K562 (cell line): ENCODE data around the gene XPR1. TPM values are rescaled to one million over a fixed set of nuclear protein-coding genes. Genes with fewer than 3 reads are reported as not detected.
A peak's percentile ranks its signal among the peaks of the same experiment; 100 is the strongest.

ENCODE experiments used
- ARID1B ChIP-seq: fragments of 450-650 bp; IDR thresholded peaks from 2 replicates; pipeline ENCODE4 v1.6.1; 2016; ENCODE audit warnings: antibody characterized with exemption, mild to moderate bottlenecking, inconsistent platforms
- BRF1 ChIP-seq: IDR thresholded peaks from 3 replicates; pipeline ENCODE4 v1.6.1; 2011; ENCODE audit warnings: borderline replicate concordance, mild to moderate bottlenecking; ENCODE audit not compliant: insufficient read length; ENCODE audit errors: extremely low read depth
- CBX8 ChIP-seq: fragments of 200-600 bp; sonication (generic); IDR thresholded peaks from 2 replicates; pipeline ENCODE4 v1.6.1; 2012; ENCODE audit warnings: borderline replicate concordance, mixed run types, low read depth, mild to moderate bottlenecking, moderate library complexity, mixed read lengths, low read length, control low read depth, inconsistent platforms; ENCODE audit not compliant: poor library complexity, severe bottlenecking; ENCODE audit errors: extremely low read depth
- CEBPG ChIP-seq, 3 experiments: fragments of 200-800 bp in 1 of 3; sonication (Bioruptor generic) in 1 of 3; sonication (generic) in 1 of 3; formaldehyde crosslinking in 1 of 3; IDR thresholded peaks in 2 of 3; conservative IDR thresholded peaks in 1 of 3; 2 replicates each; pipeline versions ENCODE4 v1.6.1 to v1.8.0; 2016 to 2022; ENCODE audit warnings: missing compliant biosample characterization in 2 of 3, missing genetic modification characterization in 2 of 3, mild to moderate bottlenecking in 1 of 3, missing genetic modification reagents in 1 of 3
- CREB3 ChIP-seq: fragments of 450-650 bp; conservative IDR thresholded peaks from 2 replicates; pipeline ENCODE4 v1.6.1; 2016; ENCODE audit warnings: missing genetic modification characterization, low read depth, mild to moderate bottlenecking, missing compliant biosample characterization, moderate library complexity
- FOSL1 ChIP-seq: fragments of 200-800 bp; sonication (Bioruptor generic); conservative IDR thresholded peaks from 2 replicates; pipeline ENCODE4 v1.6.1; 2016; ENCODE audit warnings: missing genetic modification characterization, missing compliant biosample characterization
- FOXJ2 ChIP-seq: fragments of 200-800 bp; sonication (Bioruptor generic); IDR thresholded peaks from 2 replicates; pipeline ENCODE4 v1.6.1; 2016; ENCODE audit warnings: missing genetic modification characterization, missing compliant biosample characterization
- GTF2E2 ChIP-seq: fragments of 200-800 bp; sonication (Bioruptor generic); IDR thresholded peaks from 2 replicates; pipeline ENCODE4 v1.6.1; 2016; ENCODE audit warnings: missing genetic modification characterization, missing compliant biosample characterization
- HOMEZ ChIP-seq: fragments of 250-450 bp; sonication (Bioruptor Pico); IDR thresholded peaks from 2 replicates; pipeline ENCODE4 v1.4.0; 2020; ENCODE audit warnings: mild to moderate bottlenecking, moderate library complexity
- MAZ ChIP-seq, 2 experiments: fragments of 450-650 bp in 1 of 2; sonication (generic) in 1 of 2; formaldehyde crosslinking; IDR thresholded peaks in 1 of 2; conservative IDR thresholded peaks in 1 of 2; 2 replicates each; pipeline versions ENCODE4 v1.4.0 to v1.5.0; 2020; ENCODE audit warnings: mild to moderate bottlenecking in 1 of 2, missing genetic modification reagents in 1 of 2
- MBD2 ChIP-seq: sonication (generic); IDR thresholded peaks from 2 replicates; pipeline ENCODE4 v1.6.1; 2016; ENCODE audit warnings: low read depth, borderline replicate concordance
- NCOA6 ChIP-seq: fragments of 450-650 bp; IDR thresholded peaks from 2 replicates; pipeline ENCODE4 v1.6.1; 2017; ENCODE audit warnings: mild to moderate bottlenecking
- PKNOX1 ChIP-seq: fragments of 450-650 bp; IDR thresholded peaks from 2 replicates; pipeline ENCODE4 v1.6.1; 2016
- RCOR1 ChIP-seq, 2 experiments: IDR thresholded peaks; 2 replicates each; pipeline ENCODE4 v1.6.1; 2012; ENCODE audit warnings: low read depth in 2 of 2, low read length in 2 of 2, borderline replicate concordance in 1 of 2, improper control_type of control experiment in 1 of 2
- SOX6 ChIP-seq: fragments of 450-650 bp; IDR thresholded peaks from 2 replicates; pipeline ENCODE4 v1.6.1; 2014; ENCODE audit warnings: mild to moderate bottlenecking
- TCF7L2 ChIP-seq: fragments of 150-350 bp; IDR thresholded peaks from 2 replicates; pipeline ENCODE4 v1.6.1; 2016; ENCODE audit warnings: low read depth, mild to moderate bottlenecking, low read length, moderate library complexity
- TFAM ChIP-seq: fragments of 250-450 bp; sonication (Bioruptor Pico); conservative IDR thresholded peaks from 2 replicates; pipeline ENCODE4 v1.5.0; 2021; ENCODE audit warnings: mild to moderate bottlenecking, moderate library complexity
- ZNF274 ChIP-seq: IDR thresholded peaks from 2 replicates; pipeline ENCODE4 v1.6.1; 2011; ENCODE audit warnings: low read depth, mild to moderate bottlenecking, low read length, moderate library complexity, borderline replicate concordance
- ZNF551 ChIP-seq: fragments of 250-450 bp; sonication (Bioruptor Pico); IDR thresholded peaks from 2 replicates; pipeline ENCODE4 v1.5.0; 2021; ENCODE audit warnings: mild to moderate bottlenecking, moderate library complexity
- polyA plus RNA-seq, 8 experiments: library from polyadenylated mRNA; depleted of rRNA in 4 of 8; stranded (reverse) in 5 of 8; unstranded in 3 of 8; fragments of >200 nt; fragmentation: Nextera tagmentation in 2 of 8; fragmentation: Illumina TruSeq in 1 of 8; extraction: Ambion mirVana in 2 of 8; extraction: Trizol in 1 of 8; gene quantifications; 2 replicates each; pipeline versions ENCODE4 v1.2.1 to v1.2.3, GENCODE V29; 2011 to 2014; ENCODE audit warnings: inconsistent platforms in 1 of 8, missing spikeins in 1 of 8
- total RNA-seq, 7 experiments: library from RNA; depleted of rRNA in 6 of 7; stranded (reverse); fragments of >200 nt in 6 of 7; fragmentation: Illumina TruSeq in 2 of 7; extraction: Trizol in 2 of 7; gene quantifications; 2 replicates each; pipeline versions ENCODE4 v1.2.1 to v1.2.3, GENCODE V29; 2011 to 2021; ENCODE audit warnings: low replicate concordance in 1 of 7
- TF ChIP-seq, protein P1 (sequence below), 2 experiments: IDR thresholded peaks in 1 of 2; conservative IDR thresholded peaks in 1 of 2; 2 replicates each; pipeline ENCODE4 v1.6.1; 2016; ENCODE audit warnings: low read depth in 2 of 2, mild to moderate bottlenecking in 1 of 2, missing compliant biosample characterization in 1 of 2, missing genetic modification characterization in 1 of 2, moderate library complexity in 1 of 2

Gene XPR1
- total and polyA plus RNA-seq, 9 of the 15 experiments (the other 6 are each of a cell fraction or from before 2014, with no cell fraction given), result 3.0 to 66.2 (median 38.6) TPM

DNA sequence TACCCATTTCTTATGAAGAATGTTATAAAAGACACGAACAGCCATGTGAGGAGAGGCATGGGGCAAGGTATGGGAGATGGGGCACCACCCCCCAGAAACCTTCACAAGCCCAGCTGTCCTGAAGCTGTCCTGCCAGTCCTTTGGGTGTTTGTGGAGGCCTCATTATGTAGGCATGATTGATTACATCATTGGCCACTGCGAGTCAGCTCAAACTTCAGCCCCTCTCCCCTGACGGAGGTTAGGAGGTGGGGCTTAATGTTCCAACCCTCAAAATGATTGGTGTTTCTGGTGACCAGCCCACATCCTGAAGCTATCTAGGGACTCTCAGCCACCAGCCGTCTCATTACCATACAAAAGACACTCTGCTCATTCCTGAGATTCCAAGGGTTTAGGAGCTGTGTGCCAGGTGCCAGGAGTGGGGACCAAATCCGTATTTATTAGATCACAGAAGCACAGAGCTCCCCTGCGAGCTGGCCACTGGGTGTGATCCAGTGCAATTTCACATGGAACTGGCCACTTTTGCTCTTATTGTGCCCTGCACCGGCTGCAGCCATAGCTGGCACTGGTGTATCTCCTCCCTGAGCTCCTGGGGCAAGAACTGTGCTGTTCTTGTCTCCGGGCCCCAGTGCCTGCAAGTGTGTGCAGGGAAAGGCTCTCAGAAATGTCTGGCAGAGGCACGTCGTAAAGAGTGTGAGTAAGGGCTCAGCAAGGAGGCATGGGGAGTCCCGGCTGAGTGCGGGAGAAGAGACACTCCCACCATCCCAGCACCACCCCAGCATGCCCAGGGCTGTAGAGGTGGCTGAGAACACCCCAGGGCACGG, 291.4 kb downstream of the XPR1 start (continued):
- TF ChIP-seq PKNOX1 (peak; percentile 87), HOMEZ (CRISPR knock-in tag) (no peak), MBD2 (no peak), FOXJ2 (tag) (no peak), NCOA6 (no peak), SOX6 (no peak), ZNF551 (CRISPR knock-in tag) (no peak), BRF1 (no peak), CEBPG (CRISPR knock-in tag; IDR thresholded peaks at IDR 0.05) (peak; percentile 52), CEBPG (tag; conservative IDR thresholded peaks at IDR 0.05 in 1 of 2, IDR thresholded peaks at IDR 0.05 in 1 of 2) (no peak), GTF2E2 (tag) (no peak), CBX8 (no peak), ARID1B (no peak), RCOR1 (IDR thresholded peaks at IDR 0.05; ENCODE audit: borderline replicate concordance in 1 of 2, low read depth in 2 of 2, low read length in 2 of 2) (no peak), TCF7L2 (no peak), FOSL1 (tag) (no peak), ZNF274 (no peak), TFAM (CRISPR knock-in tag) (no peak), CREB3 (tag) (no peak), MAZ (CRISPR knock-in tag; conservative IDR thresholded peaks at IDR 0.05 in 1 of 2, IDR thresholded peaks at IDR 0.05 in 1 of 2) (no peak)
- TF ChIP-seq, protein P1, sequence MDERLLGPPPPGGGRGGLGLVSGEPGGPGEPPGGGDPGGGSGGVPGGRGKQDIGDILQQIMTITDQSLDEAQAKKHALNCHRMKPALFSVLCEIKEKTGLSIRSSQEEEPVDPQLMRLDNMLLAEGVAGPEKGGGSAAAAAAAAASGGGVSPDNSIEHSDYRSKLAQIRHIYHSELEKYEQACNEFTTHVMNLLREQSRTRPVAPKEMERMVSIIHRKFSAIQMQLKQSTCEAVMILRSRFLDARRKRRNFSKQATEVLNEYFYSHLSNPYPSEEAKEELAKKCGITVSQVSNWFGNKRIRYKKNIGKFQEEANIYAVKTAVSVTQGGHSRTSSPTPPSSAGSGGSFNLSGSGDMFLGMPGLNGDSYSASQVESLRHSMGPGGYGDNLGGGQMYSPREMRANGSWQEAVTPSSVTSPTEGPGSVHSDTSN (CRISPR knock-in tag; IDR thresholded peaks at IDR 0.05; ENCODE audit: low read depth), result no peak
- TF ChIP-seq, protein P1 (tag; conservative IDR thresholded peaks at IDR 0.05; ENCODE audit: low read depth), result peak; percentile 49; the same call in 1 of the 2 replicates
